GM19372 (cell line): Measurements from ENCODE around the gene AKAP3.
A peak's percentile ranks its signal among the peaks of the same experiment; 100 is the strongest.

ENCODE experiments used
- ATAC-seq: cut with Tn5 transposase; IDR thresholded peaks from one replicate; pipeline ENCODE4 v1.9.1; 2021; ENCODE audit warnings: mild to moderate bottlenecking, low read depth, moderate library complexity; ENCODE audit not compliant: unreplicated experiment

Gene AKAP3

GRCh38 chr12:4648501-4649357, at the start of gene AKAP3, which contains the start of gene NDUFA9:
Gene AKAP3, minus strand, starts transcription at chr12:4649051. Its CDS starts 10,855 bp downstream, at chr12:4638196.
Gene NDUFA9, plus strand, starts transcription at chr12:4649114. Its CDS starts 13 bp downstream, at chr12:4649127.
- peak; percentile 81 for ATAC-seq

- ATAC-seq, result no peak
These were observed 41.9 kb upstream of the AKAP3 start for GRCh38 chr12:4690760-4691159.

GRCh38 chr12:4685317-4685716, 36.5 kb upstream of the AKAP3 start:
- no peak for ATAC-seq

- ATAC-seq, result no peak
These were observed 32.9 kb upstream of the AKAP3 start for GRCh38 chr12:4681732-4682131.

- ATAC-seq, result no peak
These were observed 30.9 kb upstream of the AKAP3 start for GRCh38 chr12:4679711-4680110.

GRCh38 chr12:4665236-4665635, 16.4 kb upstream of the AKAP3 start:
- no peak for ATAC-seq

GRCh38 chr12:4663971-4664505, 15.2 kb upstream of the AKAP3 start:
- no peak for ATAC-seq

- no peak for ATAC-seq
These were observed 4.8 kb upstream of the AKAP3 start for GRCh38 chr12:4653691-4654090.

GRCh38 chr12:4653257-4653656, 4.4 kb upstream of the AKAP3 start:
- ATAC-seq, result no peak

- ATAC-seq, result no peak
These were observed 459 bp upstream of the AKAP3 start for GRCh38 chr12:4649358-4649661.

GRCh38 chr12:4648104-4648500, 749 bp downstream of the AKAP3 start:
- ATAC-seq, result no peak

GRCh38 chr12:4645023-4645422, 3.8 kb downstream of the AKAP3 start:
- ATAC-seq, result no peak

- no peak for ATAC-seq
These were observed 5.1 kb downstream of the AKAP3 start for GRCh38 chr12:4643747-4644146.

- no peak for ATAC-seq
These were observed 18.6 kb downstream of the AKAP3 start for GRCh38 chr12:4630262-4630661.

GRCh38 chr12:4628406-4628805, 20.4 kb downstream of the AKAP3 start:
- ATAC-seq, result no peak

- no peak for ATAC-seq
These were observed 22.3 kb downstream of the AKAP3 start for GRCh38 chr12:4626543-4626942.

- no peak for ATAC-seq
These were observed 27.3 kb downstream of the AKAP3 start for GRCh38 chr12:4621511-4621910.

GRCh38 chr12:4615667-4616066, 33.2 kb downstream of the AKAP3 start:
- no peak for ATAC-seq

GRCh38 chr12:4610481-4610880, 38.4 kb downstream of the AKAP3 start:
- no peak for ATAC-seq

- no peak for ATAC-seq
These were observed 39.8 kb downstream of the AKAP3 start for GRCh38 chr12:4609071-4609470.

GRCh38 chr12:4607056-4607455, 41.8 kb downstream of the AKAP3 start:
- ATAC-seq, result no peak

GRCh38 chr12:4604684-4605193, 44.1 kb downstream of the AKAP3 start:
- peak; percentile 96 for ATAC-seq
